CD14-positive monocyte (primary cell): Measurements from ENCODE around the gene NTSR2. TPM values are rescaled to one million over a fixed set of nuclear protein-coding genes. Genes with fewer than 3 reads are reported as not detected.

Source experiments
- DNase-seq, 3 donors: peaks; one replicate each; pipeline ENCODE4 v3.0.0-alpha.2; 2011 to 2022
- H2AFZ ChIP-seq: 2 replicates; pipeline ENCODE4 v1.6.0; 2012; ENCODE audit warnings: mild to moderate bottlenecking, low read depth, low read length, inconsistent platforms; ENCODE audit not compliant: insufficient read depth, poor library complexity, severe bottlenecking
- H3K27ac ChIP-seq, 2 donors: 1 replicate in 1 of 2; 2 replicates in 1 of 2; pipeline ENCODE4 v1.5.1; 2012 to 2013; ENCODE audit warnings: low read length in 2 of 2, control low read depth in 1 of 2, inconsistent platforms in 1 of 2, low read depth in 1 of 2, mild to moderate bottlenecking in 1 of 2
- H3K27me3 ChIP-seq, 2 donors: one replicate each; pipeline versions ENCODE4 v1.6.0 to v1.6.1; 2011 to 2013; ENCODE audit warnings: low read length in 2 of 2; ENCODE audit not compliant: control insufficient read depth in 2 of 2, insufficient read depth in 2 of 2
- H3K36me3 ChIP-seq, 2 donors: replicated peaks in 1 of 2; 1 replicate in 1 of 2; 2 replicates in 1 of 2; pipeline versions ENCODE4 v1.5.1 to v1.6.1; 2012 to 2013; ENCODE audit warnings: low read length in 2 of 2, control low read depth in 1 of 2, inconsistent platforms in 1 of 2, mild to moderate bottlenecking in 1 of 2; ENCODE audit not compliant: insufficient read depth in 2 of 2, control insufficient read depth in 1 of 2
- H3K4me1 ChIP-seq, 2 donors: 1 replicate in 1 of 2; 2 replicates in 1 of 2; pipeline versions ENCODE4 v1.5.1 to v1.6.1; 2012 to 2013; ENCODE audit warnings: low read length in 2 of 2, control low read depth in 1 of 2, inconsistent platforms in 1 of 2, mild to moderate bottlenecking in 1 of 2, moderate library complexity in 1 of 2; ENCODE audit not compliant: insufficient read depth in 2 of 2, control insufficient read depth in 1 of 2
- H3K4me2 ChIP-seq: replicated peaks from 2 replicates; pipeline ENCODE3; 2012; ENCODE audit warnings: low read length, moderate library complexity, mild to moderate bottlenecking; ENCODE audit not compliant: poor library complexity, severe bottlenecking; ENCODE audit errors: extremely low read depth
- H3K4me3 ChIP-seq, 3 experiments: fragments of 200-600 bp in 1 of 3; sonication (generic) in 1 of 3; replicated peaks in 1 of 3; 1 replicate in 2 of 3; 2 replicates in 1 of 3; pipeline ENCODE4 v1.5.1; 2011 to 2013; ENCODE audit warnings: low read length in 3 of 3, mild to moderate bottlenecking in 3 of 3, control low read depth in 2 of 3, low read depth in 2 of 3, inconsistent platforms in 1 of 3, moderate library complexity in 1 of 3
- H3K79me2 ChIP-seq: 2 replicates; pipeline ENCODE4 v1.6.0; 2012; ENCODE audit warnings: mild to moderate bottlenecking, control low read depth, inconsistent platforms, low read length, moderate library complexity; ENCODE audit not compliant: insufficient read depth
- H3K9ac ChIP-seq: 2 replicates; pipeline ENCODE4 v1.6.0; 2017; ENCODE audit warnings: low read length, mild to moderate bottlenecking; ENCODE audit not compliant: insufficient read depth, poor library complexity, severe bottlenecking
- H3K9me3 ChIP-seq, 2 donors: replicated peaks in 1 of 2; 1 replicate in 1 of 2; 2 replicates in 1 of 2; pipeline versions ENCODE4 v1.5.1 to v1.6.1; 2012 to 2013; ENCODE audit warnings: low read length in 2 of 2, control low read depth in 1 of 2; ENCODE audit not compliant: control insufficient read depth in 1 of 2, insufficient read depth in 1 of 2
- H4K20me1 ChIP-seq: 2 replicates; pipeline ENCODE4 v1.6.0; 2012; ENCODE audit warnings: mild to moderate bottlenecking, low read length, control low read depth, moderate library complexity; ENCODE audit not compliant: insufficient read depth
- H3K27ac Mint-ChIP-seq, 7 donors: one replicate each; pipeline ENCODE4 v1.8.0; 2020; ENCODE audit warnings: mild to moderate bottlenecking in 7 of 7, mixed read lengths in 7 of 7, moderate library complexity in 6 of 7, inconsistent platforms in 2 of 7
- H3K27me3 Mint-ChIP-seq, 3 donors: one replicate each; pipeline ENCODE4 v1.8.0; 2021 to 2022; ENCODE audit warnings: low read depth in 3 of 3, mild to moderate bottlenecking in 3 of 3, mixed read lengths in 3 of 3, moderate library complexity in 3 of 3, inconsistent platforms in 1 of 3
- H3K36me3 Mint-ChIP-seq, 2 donors: one replicate each; pipeline ENCODE4 v1.8.0; 2020; ENCODE audit warnings: mixed read lengths in 2 of 2, inconsistent platforms in 1 of 2, mild to moderate bottlenecking in 1 of 2
- H3K4me1 Mint-ChIP-seq: one replicate; pipeline ENCODE4 v1.8.0; 2020; ENCODE audit warnings: mild to moderate bottlenecking, mixed read lengths
- H3K4me3 Mint-ChIP-seq, 2 donors: one replicate each; pipeline ENCODE4 v1.8.0; 2020; ENCODE audit warnings: mild to moderate bottlenecking in 2 of 2, mixed read lengths in 2 of 2, moderate library complexity in 1 of 2
- H3K9me3 Mint-ChIP-seq, 7 donors: one replicate each; pipeline ENCODE4 v1.8.0; 2020 to 2022; ENCODE audit warnings: mixed read lengths in 7 of 7, mild to moderate bottlenecking in 6 of 7, moderate library complexity in 6 of 7, inconsistent platforms in 2 of 7
- WGBS: methylation state at CpG from one replicate; pipeline ENCODE4 v1.1.5; 2013; ENCODE audit warnings: missing lambda C conversion rate; ENCODE audit not compliant: insufficient coverage; 5-methylcytosine and 5-hydroxymethylcytosine counted together
- intact Hi-C, 2 donors: fragments of 100-400 bp; cut with micrococcal nuclease; formaldehyde crosslinking; loops; one replicate each; pipeline versions ENCODE4 v1.15.0 to v1.15.1; 2023
- polyA plus RNA-seq, 3 donors: library from polyadenylated mRNA; depleted of rRNA in 1 of 3; unstranded in 2 of 3; stranded (reverse) in 1 of 3; fragments of 300-500 nt in 2 of 3; fragments of >200 nt in 1 of 3; fragmentation: Illumina TruSeq in 2 of 3; gene quantifications; 1 replicate in 2 of 3; 2 replicates in 1 of 3; pipeline ENCODE4 v1.2.3, GENCODE V29; 2012 to 2021
- TF ChIP-seq, protein P1 (sequence below): fragments of 200-600 bp; IDR thresholded peaks from one replicate; pipeline ENCODE4 v1.8.0; 2022; ENCODE audit warnings: antibody characterized with exemption, mild to moderate bottlenecking

NTSR2 gene
- polyA plus RNA-seq, 3 donors = not detected

DNA sequence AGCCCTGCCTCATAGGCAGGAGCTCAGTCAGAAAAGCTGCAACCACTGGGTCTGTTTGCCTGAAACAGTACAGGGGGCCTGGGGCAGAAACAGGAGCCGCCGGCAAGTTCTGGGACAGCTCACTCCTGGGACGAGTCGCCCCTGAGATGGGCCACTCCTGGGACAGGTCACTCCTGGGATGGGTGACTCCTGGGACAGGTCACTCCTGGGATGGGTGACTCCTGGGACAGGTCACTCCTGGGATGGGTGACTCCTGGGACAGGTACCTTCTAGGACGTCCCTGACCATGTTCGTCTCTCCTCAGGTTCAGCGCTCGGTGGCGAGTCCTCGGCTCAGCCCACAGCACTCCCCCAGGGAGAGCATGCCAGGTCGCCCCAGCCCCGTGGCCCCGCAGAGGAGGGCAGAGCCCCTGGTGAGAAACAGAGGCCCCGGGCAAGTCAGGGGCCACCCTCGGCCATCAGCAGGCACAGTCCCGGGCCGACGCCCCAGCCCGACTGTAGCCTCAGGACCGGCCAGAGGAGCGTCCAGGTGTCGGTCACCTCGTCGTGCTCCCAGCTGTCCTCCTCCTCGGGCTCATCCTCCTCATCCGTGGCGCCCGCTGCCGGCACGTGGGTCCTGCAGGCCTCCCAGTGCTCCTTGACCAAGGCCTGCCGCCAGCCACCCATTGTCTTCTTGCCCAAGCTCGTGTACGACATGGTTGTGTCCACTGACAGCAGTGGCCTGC, 51.8 kb downstream of the NTSR2 start:
- Histone ChIP-seq H3K4me2 (no peak overlapping the region), H3K4me3 (no peak overlapping the region), H3K4me1 (no peaks in the 10 kb centered on the region), H3K79me2 (no peaks in the 10 kb centered on the region), H2AFZ (no peak overlapping the region), H3K9ac (no peak overlapping the region), H3K9me3 (no peaks in the 10 kb centered on the region), H3K27ac (no peak overlapping the region), H3K27me3 (peaks cover 0 to 2% of the 10 kb centered on the region in 2 donors), H3K36me3 (no peaks in the 10 kb centered on the region), H4K20me1 (no peaks in the 10 kb centered on the region)
- Mint-ChIP-seq H3K4me3 (no peak overlapping the region), H3K9me3 (no peaks in the 10 kb centered on the region), H3K27me3 (peaks cover 3 to 5% (median 3%) of the 10 kb centered on the region in 3 donors), H3K36me3 (no peaks in the 10 kb centered on the region), H3K4me1 (no peaks in the 10 kb centered on the region), H3K27ac (no peak overlapping the region)
- TF ChIP-seq, protein P1, sequence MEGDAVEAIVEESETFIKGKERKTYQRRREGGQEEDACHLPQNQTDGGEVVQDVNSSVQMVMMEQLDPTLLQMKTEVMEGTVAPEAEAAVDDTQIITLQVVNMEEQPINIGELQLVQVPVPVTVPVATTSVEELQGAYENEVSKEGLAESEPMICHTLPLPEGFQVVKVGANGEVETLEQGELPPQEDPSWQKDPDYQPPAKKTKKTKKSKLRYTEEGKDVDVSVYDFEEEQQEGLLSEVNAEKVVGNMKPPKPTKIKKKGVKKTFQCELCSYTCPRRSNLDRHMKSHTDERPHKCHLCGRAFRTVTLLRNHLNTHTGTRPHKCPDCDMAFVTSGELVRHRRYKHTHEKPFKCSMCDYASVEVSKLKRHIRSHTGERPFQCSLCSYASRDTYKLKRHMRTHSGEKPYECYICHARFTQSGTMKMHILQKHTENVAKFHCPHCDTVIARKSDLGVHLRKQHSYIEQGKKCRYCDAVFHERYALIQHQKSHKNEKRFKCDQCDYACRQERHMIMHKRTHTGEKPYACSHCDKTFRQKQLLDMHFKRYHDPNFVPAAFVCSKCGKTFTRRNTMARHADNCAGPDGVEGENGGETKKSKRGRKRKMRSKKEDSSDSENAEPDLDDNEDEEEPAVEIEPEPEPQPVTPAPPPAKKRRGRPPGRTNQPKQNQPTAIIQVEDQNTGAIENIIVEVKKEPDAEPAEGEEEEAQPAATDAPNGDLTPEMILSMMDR = no peak
- intact Hi-C loops = no loop called here
- no peak for DNase-seq
- 96% methylated on average over 32 of the region's 33 CpGs for WGBS

DNA sequence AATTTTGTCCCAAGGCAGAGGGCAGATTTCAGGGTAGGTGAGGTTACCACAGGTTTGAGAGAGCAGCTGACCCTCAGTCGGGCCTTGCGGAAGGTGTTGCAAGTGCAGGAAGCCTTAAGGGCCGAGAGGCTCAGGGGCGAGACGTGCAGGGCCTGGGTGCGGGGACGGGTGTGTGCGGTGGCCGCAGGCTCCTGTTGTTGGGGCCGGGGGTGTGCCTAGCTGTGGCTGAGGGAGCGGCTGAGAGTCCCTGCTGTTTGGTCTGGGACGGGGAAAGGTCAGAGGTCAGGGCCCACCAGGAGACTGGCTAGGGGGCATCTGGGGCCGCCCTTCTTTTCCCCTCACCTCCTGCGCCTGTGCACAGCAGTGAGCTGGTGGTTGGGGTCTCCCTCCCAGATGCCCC, 52.5 kb downstream of the NTSR2 start:
- H3K4me1 Mint-ChIP-seq = no peaks in the 10 kb centered on the region
- no peaks in the 10 kb centered on the region for H3K36me3 Mint-ChIP-seq
- no peaks in the 10 kb centered on the region for H3K9me3 ChIP-seq
- H3K4me3 ChIP-seq = no peak overlapping the region
- no peak overlapping the region for H3K4me2 ChIP-seq
- H3K27me3 Mint-ChIP-seq = peaks cover 3 to 5% (median 3%) of the 10 kb centered on the region in 3 donors
- H3K27me3 ChIP-seq = peaks cover 0 to 2% of the 10 kb centered on the region in 2 donors
- no peaks in the 10 kb centered on the region for H4K20me1 ChIP-seq
- TF ChIP-seq, protein P1 = no peak
- H3K9me3 Mint-ChIP-seq = no peaks in the 10 kb centered on the region
- no peak overlapping the region for H3K4me3 Mint-ChIP-seq
- no peak overlapping the region for H3K27ac ChIP-seq
- H2AFZ ChIP-seq = no peak overlapping the region
- intact Hi-C loops = no loop called here
- H3K4me1 ChIP-seq = no peaks in the 10 kb centered on the region
- no peak overlapping the region for H3K9ac ChIP-seq
- no peak overlapping the region for H3K27ac Mint-ChIP-seq
- no peaks in the 10 kb centered on the region for H3K79me2 ChIP-seq
- WGBS = 96% methylated on average over 9 of the region's 14 CpGs
- no peak for DNase-seq
- H3K36me3 ChIP-seq = no peaks in the 10 kb centered on the region
